Keratinocyte (primary cell): ENCODE measurements around the gene GNAS-AS1. TPM values are rescaled to one million over a fixed set of nuclear protein-coding genes. Genes with fewer than 3 reads are reported as not detected.

Experiments used
- DNase-seq: peaks from one replicate; pipeline ENCODE4 v3.0.0-alpha.2; 2011; ENCODE audit warnings: low read depth, missing footprints, low spot score
- FAIRE-seq: peaks from 2 replicates; lab custom pipeline; 2011; peaks lifted over from hg19 to GRCh38; lab: Jason Lieb, UNC
- H2AFZ ChIP-seq: 2 replicates; pipeline ENCODE4 v1.6.0; 2012; ENCODE audit warnings: low read length, control low read depth, inconsistent platforms; ENCODE audit not compliant: control insufficient read depth
- H3K27ac ChIP-seq: 2 replicates; pipeline ENCODE4 v1.5.1; 2011; ENCODE audit warnings: low read length; ENCODE audit not compliant: control insufficient read depth, insufficient read depth
- H3K27me3 ChIP-seq: 3 replicates; pipeline ENCODE4 v1.6.0; 2011; ENCODE audit warnings: low read length; ENCODE audit not compliant: control insufficient read depth, insufficient read depth; ENCODE audit errors: extremely low read depth
- H3K36me3 ChIP-seq, 2 experiments: 2 replicates in 1 of 2; 3 replicates in 1 of 2; pipeline ENCODE4 v1.5.1; 2011; ENCODE audit warnings: low read length in 2 of 2, mild to moderate bottlenecking in 1 of 2; ENCODE audit not compliant: control insufficient read depth in 2 of 2, insufficient read depth in 2 of 2; ENCODE audit errors: extremely low read depth in 1 of 2
- H3K4me1 ChIP-seq: 3 replicates; pipeline ENCODE4 v1.5.1; 2011; ENCODE audit warnings: low read length; ENCODE audit not compliant: control insufficient read depth, insufficient read depth; ENCODE audit errors: extremely low read depth
- H3K4me2 ChIP-seq: 3 replicates; pipeline ENCODE4 v1.6.0; 2011; ENCODE audit warnings: low read depth, low read length; ENCODE audit not compliant: control insufficient read depth, insufficient read depth; ENCODE audit errors: extremely low read depth
- H3K4me3 ChIP-seq, 3 experiments: fragments of 200-600 bp in 1 of 3; sonication (generic) in 1 of 3; 2 replicates in 2 of 3; 3 replicates in 1 of 3; pipeline ENCODE4 v1.5.1; 2011 to 2016; ENCODE audit warnings: low read length in 3 of 3, mild to moderate bottlenecking in 3 of 3, control low read depth in 2 of 3, inconsistent platforms in 1 of 3, low read depth in 1 of 3, mixed read lengths in 1 of 3, mixed run types in 1 of 3, moderate library complexity in 1 of 3; ENCODE audit not compliant: control insufficient read depth in 2 of 3, insufficient read depth in 2 of 3; ENCODE audit errors: extremely low read depth in 1 of 3
- H3K79me2 ChIP-seq: 2 replicates; pipeline ENCODE4 v1.6.0; 2012; ENCODE audit warnings: low read length; ENCODE audit not compliant: control insufficient read depth, insufficient read depth
- H3K9ac ChIP-seq: 3 replicates; pipeline ENCODE4 v1.6.0; 2011; ENCODE audit warnings: low read length; ENCODE audit not compliant: control insufficient read depth, insufficient read depth; ENCODE audit errors: extremely low read depth
- H3K9me1 ChIP-seq: 3 replicates; pipeline ENCODE4 v1.6.0; 2011; ENCODE audit warnings: low read length; ENCODE audit not compliant: control insufficient read depth, insufficient read depth; ENCODE audit errors: extremely low read depth
- H3K9me3 ChIP-seq: 2 replicates; pipeline ENCODE4 v1.5.1; 2012; ENCODE audit warnings: low read depth, low read length; ENCODE audit not compliant: control insufficient read depth
- H4K20me1 ChIP-seq: 3 replicates; pipeline ENCODE4 v1.6.0; 2011; ENCODE audit warnings: low read length; ENCODE audit not compliant: control insufficient read depth, insufficient read depth; ENCODE audit errors: extremely low read depth
- CTCF ChIP-seq, 3 experiments: IDR thresholded peaks in 1 of 3; conservative IDR thresholded peaks in 1 of 3; optimal IDR thresholded peaks in 1 of 3; 2 replicates in 2 of 3; 3 replicates in 1 of 3; pipeline versions ENCODE3 to v1.5.1; 2011; ENCODE audit warnings: low read length in 3 of 3, mild to moderate bottlenecking in 3 of 3, moderate library complexity in 2 of 3, control low read depth in 1 of 3, inconsistent platforms in 1 of 3; ENCODE audit not compliant: insufficient read depth in 2 of 3; ENCODE audit errors: extremely low read depth in 1 of 3
- EZH2 ChIP-seq: IDR thresholded peaks from one replicate; pipeline ENCODE4 v1.6.1; 2012; ENCODE audit warnings: inconsistent platforms, mild to moderate bottlenecking, low read length, moderate library complexity
- dilution Hi-C: fragments of 300-500 bp; cut with MboI; formaldehyde crosslinking; loops from one replicate; pipeline ENCODE4 v1.7.0; 2020; ENCODE audit warnings: low sequenced_read_pairs; ENCODE audit not compliant: extremely low pct_ligation_motif_present
- polyA plus RNA-seq, 5 experiments: library from polyadenylated mRNA; depleted of rRNA in 3 of 5; stranded (reverse) in 3 of 5; stranded (forward) in 1 of 5; unstranded in 1 of 5; fragments of >200 nt; gene quantifications; 1 replicate in 1 of 5; 2 replicates in 3 of 5; 3 replicates in 1 of 5; pipeline versions ENCODE4 v1.2.1 to v1.2.3, GENCODE V29; 2011 to 2012; ENCODE audit warnings: missing spikeins in 2 of 5, low read depth in 1 of 5, low replicate concordance in 1 of 5

The GNAS-AS1 gene
- polyA plus RNA-seq, 1 donor (not counting 4 experiments of a cell fraction or from before 2014, with no cell fraction given) = 0.31 TPM

GRCh38 chr20:58875541-58876134 lies 24.9 kb upstream of the GNAS-AS1 start:
- Histone ChIP-seq H3K9me1 (no peaks in the 10 kb centered on the region), H2AFZ (no peak overlapping the region), H3K36me3 (no peaks in the 10 kb centered on the region), H4K20me1 (no peaks in the 10 kb centered on the region), H3K27ac (no peak overlapping the region), H3K9me3 (no peaks in the 10 kb centered on the region), H3K4me2 (no peak overlapping the region), H3K9ac (no peak overlapping the region), H3K4me3 (no peak overlapping the region), H3K79me2 (no peaks in the 10 kb centered on the region), H3K27me3 (peaks cover 4% of the 10 kb centered on the region), H3K4me1 (no peaks in the 10 kb centered on the region)
- TF ChIP-seq EZH2 (no peak), CTCF (optimal IDR thresholded peaks at IDR 0.05 in 1 of 3, IDR thresholded peaks at IDR 0.05 in 1 of 3, conservative IDR thresholded peaks at IDR 0.05 in 1 of 3; ENCODE audit: extremely low read depth in 1 of 3, insufficient read depth in 2 of 3, low read length in 3 of 3) (no peak)
- no peak for DNase-seq
- FAIRE-seq = no peak
- dilution Hi-C loops = no loop called here

GRCh38 chr20:58875111-58875510 lies 24.4 kb upstream of the GNAS-AS1 start:
- H3K4me2 ChIP-seq = no peak overlapping the region
- H4K20me1 ChIP-seq = no peaks in the 10 kb centered on the region
- no peaks in the 10 kb centered on the region for H3K36me3 ChIP-seq
- H3K4me3 ChIP-seq = no peak overlapping the region
- no peaks in the 10 kb centered on the region for H3K79me2 ChIP-seq
- TF ChIP-seq CTCF (optimal IDR thresholded peaks at IDR 0.05 in 1 of 3, IDR thresholded peaks at IDR 0.05 in 1 of 3, conservative IDR thresholded peaks at IDR 0.05 in 1 of 3; ENCODE audit: extremely low read depth in 1 of 3, insufficient read depth in 2 of 3, low read length in 3 of 3) (no peak), EZH2 (no peak)
- no peaks in the 10 kb centered on the region for H3K9me1 ChIP-seq
- FAIRE-seq = no peak
- no peak overlapping the region for H2AFZ ChIP-seq
- dilution Hi-C loops = no loop called here
- no peak overlapping the region for H3K9ac ChIP-seq
- no peak for DNase-seq
- no peaks in the 10 kb centered on the region for H3K9me3 ChIP-seq
- peaks cover 4% of the 10 kb centered on the region for H3K27me3 ChIP-seq
- H3K4me1 ChIP-seq = no peaks in the 10 kb centered on the region
- no peak overlapping the region for H3K27ac ChIP-seq
